Chondrocyte (in vitro differentiated cells): ENCODE data around the gene WASF2. TPM values are rescaled to one million over a fixed set of nuclear protein-coding genes. Genes with fewer than 3 reads are reported as not detected.
A peak's percentile ranks its signal among the peaks of the same experiment; 100 is the strongest.

Experiments used
- DNase-seq: peaks from one replicate; pipeline ENCODE4 v3.0.0; 2021; ENCODE audit warnings: mixed read lengths, low spot score
- H3K27ac Mint-ChIP-seq: one replicate; pipeline ENCODE4 v1.8.0; 2021; ENCODE audit warnings: mild to moderate bottlenecking, moderate library complexity, mixed read lengths; ENCODE audit not compliant: unreplicated experiment
- H3K27me3 Mint-ChIP-seq: 2 replicates; pipeline ENCODE4 v1.8.0; 2021; ENCODE audit warnings: low read depth, mixed read lengths
- H3K36me3 Mint-ChIP-seq: 2 replicates; pipeline ENCODE4 v1.8.0; 2021; ENCODE audit warnings: low read depth, mixed read lengths
- H3K4me1 Mint-ChIP-seq: 2 replicates; pipeline ENCODE4 v1.8.0; 2021; ENCODE audit warnings: low read depth, mild to moderate bottlenecking, mixed read lengths
- H3K4me3 Mint-ChIP-seq: one replicate; pipeline ENCODE4 v1.8.0; 2021; ENCODE audit warnings: mild to moderate bottlenecking, moderate library complexity, mixed read lengths; ENCODE audit not compliant: unreplicated experiment
- H3K9me3 Mint-ChIP-seq: 2 replicates; pipeline ENCODE4 v1.8.0; 2021; ENCODE audit warnings: low read depth, mixed read lengths
- CTCF ChIP-seq: fragments of 200-600 bp; sonication (generic); IDR thresholded peaks from 2 replicates; pipeline ENCODE4 v1.5.0; 2021; ENCODE audit warnings: antibody characterized with exemption, mild to moderate bottlenecking, moderate library complexity
- total RNA-seq: library from RNA; stranded (reverse); gene quantifications from 3 replicates; pipeline ENCODE4 v1.2.1, GENCODE V29; 2021

Gene WASF2
- total RNA-seq, 1 donor from 2014 or later: 128 TPM

- TF ChIP-seq CTCF: no peak
- no peaks in the 10 kb centered on the region for H3K36me3 Mint-ChIP-seq
These were observed 24.0 kb upstream of the WASF2 start for GRCh38 chr1:27513958-27514357.

DNA sequence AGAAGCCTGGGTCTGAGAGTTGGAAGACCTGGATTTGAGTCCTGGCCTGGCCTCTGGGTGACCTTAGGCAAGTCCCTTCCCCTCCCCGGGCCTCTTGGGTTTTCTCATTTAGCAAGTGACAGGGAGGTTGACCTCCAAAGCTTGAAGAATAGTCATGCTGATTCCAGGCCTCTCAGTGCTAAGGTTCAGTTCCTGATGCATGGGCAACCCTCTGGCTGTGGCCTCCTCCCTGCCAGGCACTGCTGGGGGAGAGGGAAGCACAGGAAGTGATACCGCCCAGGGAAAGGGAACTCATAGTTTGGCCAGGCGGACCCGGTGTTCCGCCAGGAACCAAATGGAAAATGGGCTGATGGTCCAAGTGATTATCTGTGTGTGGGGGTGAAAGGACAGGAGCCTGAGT is 23.6 kb upstream of the WASF2 start:
- no peak overlapping the region for H3K4me3 Mint-ChIP-seq
- no peaks in the 10 kb centered on the region for H3K27me3 Mint-ChIP-seq
- H3K36me3 Mint-ChIP-seq: no peaks in the 10 kb centered on the region
- DNase-seq: no peak
- no peak overlapping the region for H3K27ac Mint-ChIP-seq
- no peak for TF ChIP-seq CTCF
- H3K4me1 Mint-ChIP-seq: peaks cover 14% of the 10 kb centered on the region
- H3K9me3 Mint-ChIP-seq: no peaks in the 10 kb centered on the region

More at GRCh38 chr1:27513958-27514357, 24.0 kb upstream of the WASF2 start:
- Mint-ChIP-seq H3K4me1 (peaks cover 17% of the 10 kb centered on the region), H3K27ac (no peak overlapping the region), H3K27me3 (no peaks in the 10 kb centered on the region), H3K9me3 (no peaks in the 10 kb centered on the region), H3K4me3 (no peak overlapping the region)
- no peak for DNase-seq

DNA sequence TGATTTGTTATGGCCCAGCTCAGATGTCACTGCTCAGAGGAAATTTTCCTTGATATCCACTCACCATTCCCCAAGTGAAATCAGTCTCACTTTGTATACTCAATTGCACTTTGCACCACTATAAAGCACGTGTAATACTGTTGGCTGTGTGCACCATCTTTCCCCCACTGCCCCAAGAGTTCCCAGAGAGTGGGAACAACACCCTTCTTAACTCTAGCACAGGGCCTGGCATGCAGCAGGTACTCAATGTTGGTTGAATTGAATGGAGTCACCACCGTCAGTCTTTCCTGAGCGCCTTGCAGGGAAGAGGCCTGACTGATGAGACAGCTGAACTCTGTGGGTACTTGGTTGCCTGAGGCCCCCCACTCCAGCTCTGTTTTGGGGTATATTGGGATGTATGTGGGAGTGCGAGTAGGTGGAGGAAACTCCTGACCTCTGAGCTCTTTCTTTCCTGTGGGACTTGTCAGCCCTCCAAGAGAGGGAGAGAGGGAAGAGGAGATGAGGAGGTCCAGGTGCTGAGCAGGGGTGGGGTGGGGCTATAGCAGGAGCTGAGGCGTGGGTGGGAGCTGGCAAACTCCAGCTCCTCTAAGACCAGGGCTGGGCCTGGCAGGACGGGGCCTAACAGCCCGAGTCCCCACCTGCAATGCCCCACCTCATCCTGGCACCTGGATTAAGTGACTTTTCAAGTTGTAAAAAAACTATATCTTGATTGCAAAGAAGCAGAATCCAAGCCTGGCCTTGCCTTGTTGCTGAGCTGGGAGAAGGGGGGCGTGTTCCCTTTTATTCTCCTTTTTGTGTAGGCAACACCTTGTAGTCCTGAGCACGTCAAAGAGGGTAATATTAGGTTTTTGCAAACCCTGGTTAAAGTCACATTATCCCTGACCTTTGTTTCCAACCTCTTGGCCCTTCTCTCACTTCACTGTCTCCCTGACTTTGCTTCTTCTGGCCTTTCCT is 19.4 kb upstream of the WASF2 start:
- H3K9me3 Mint-ChIP-seq: no peaks in the 10 kb centered on the region
- DNase-seq: no peak
- peaks cover 18% of the 10 kb centered on the region for H3K4me1 Mint-ChIP-seq
- no peak for TF ChIP-seq CTCF
- no peaks in the 10 kb centered on the region for H3K27me3 Mint-ChIP-seq
- H3K36me3 Mint-ChIP-seq: no peaks in the 10 kb centered on the region
- no peak overlapping the region for H3K4me3 Mint-ChIP-seq
- H3K27ac Mint-ChIP-seq: no peak overlapping the region

- H3K36me3 Mint-ChIP-seq: no peaks in the 10 kb centered on the region
- no peak for DNase-seq
- H3K4me3 Mint-ChIP-seq: no peak overlapping the region
- H3K9me3 Mint-ChIP-seq: no peaks in the 10 kb centered on the region
- no peaks in the 10 kb centered on the region for H3K27me3 Mint-ChIP-seq
- H3K4me1 Mint-ChIP-seq: peaks cover 31% of the 10 kb centered on the region
- peak; percentile 31 for TF ChIP-seq CTCF
- no peak overlapping the region for H3K27ac Mint-ChIP-seq
These were observed 18.1 kb upstream of the WASF2 start for GRCh38 chr1:27507960-27508665.

DNA sequence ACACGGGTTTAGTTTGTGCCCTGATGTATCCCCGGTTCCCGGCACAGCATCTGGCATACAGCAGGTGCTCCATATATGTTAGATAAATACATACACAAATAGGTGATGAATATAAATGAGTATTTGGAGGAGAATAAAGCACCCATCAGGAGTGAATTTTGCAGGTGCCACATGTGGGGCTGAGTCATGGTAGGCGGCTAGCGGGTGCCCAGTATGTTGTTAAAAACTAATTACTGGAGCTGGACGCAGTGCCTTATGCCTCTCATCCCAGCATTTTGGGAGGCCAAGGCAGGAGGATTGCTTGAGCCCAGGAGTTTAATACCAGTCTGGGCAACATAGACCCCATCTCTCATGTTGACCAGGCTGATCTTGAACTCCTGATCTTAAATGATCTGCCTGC is 16.7 kb upstream of the WASF2 start:
- Mint-ChIP-seq H3K9me3 (no peaks in the 10 kb centered on the region), H3K4me1 (peaks cover 36% of the 10 kb centered on the region), H3K36me3 (no peaks in the 10 kb centered on the region), H3K4me3 (no peak overlapping the region), H3K27me3 (no peaks in the 10 kb centered on the region), H3K27ac (no peak overlapping the region)
- no peak for TF ChIP-seq CTCF
- DNase-seq: peak; percentile 46
